ENCODE measurements around the gene MRPL23.

The MRPL23 gene

GRCh38 chr11:1953489-1954266 lies 6.5 kb downstream of the MRPL23 start:
- no peak for DNase-seq (ENCODE audit: low read depth in 2 of 2)

DNA sequence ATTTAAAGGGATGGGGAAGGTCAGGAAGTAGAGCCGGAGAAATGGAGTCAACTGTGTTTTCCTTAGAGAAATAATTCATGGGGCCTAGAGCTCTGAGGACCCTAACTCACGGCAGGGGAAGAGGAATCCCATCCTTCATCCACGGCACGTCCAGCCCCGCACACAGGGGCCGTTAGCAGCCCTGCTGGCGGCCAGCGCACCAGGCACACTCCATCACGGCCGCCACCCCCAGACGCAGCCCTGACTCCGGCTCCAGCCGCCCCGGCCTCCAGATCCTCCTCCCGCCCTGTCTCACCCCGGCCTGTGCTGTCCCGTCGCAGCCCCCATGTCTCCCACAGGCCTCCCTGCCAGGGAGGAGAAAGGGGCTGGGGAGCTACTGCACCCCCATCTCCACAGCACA lies 11.2 kb downstream of the MRPL23 start:
- DNase-seq (ENCODE audit: low read depth in 2 of 2) = no peak

DNA sequence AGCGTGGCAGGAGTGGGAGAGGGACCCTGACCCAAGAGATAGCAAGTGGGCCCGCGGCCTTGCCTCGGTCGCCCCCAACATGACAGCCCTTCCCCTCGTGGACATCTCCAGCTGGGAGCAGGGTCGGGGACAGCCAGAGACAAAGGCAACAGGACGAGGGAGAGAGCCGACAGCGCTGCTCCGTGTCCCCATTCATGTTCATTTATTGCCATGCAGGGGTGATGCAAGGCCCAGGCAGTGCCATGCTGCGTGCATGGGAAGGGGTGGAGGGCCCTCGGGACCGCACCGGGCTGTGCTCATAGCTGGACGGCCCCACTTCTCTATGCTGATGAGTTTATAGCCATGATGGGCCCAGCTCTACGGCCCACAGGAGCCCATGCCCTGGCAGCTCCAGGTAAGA lies 12.7 kb downstream of the MRPL23 start:
- DNase-seq (ENCODE audit: low read depth in 2 of 2) = no peak

DNA sequence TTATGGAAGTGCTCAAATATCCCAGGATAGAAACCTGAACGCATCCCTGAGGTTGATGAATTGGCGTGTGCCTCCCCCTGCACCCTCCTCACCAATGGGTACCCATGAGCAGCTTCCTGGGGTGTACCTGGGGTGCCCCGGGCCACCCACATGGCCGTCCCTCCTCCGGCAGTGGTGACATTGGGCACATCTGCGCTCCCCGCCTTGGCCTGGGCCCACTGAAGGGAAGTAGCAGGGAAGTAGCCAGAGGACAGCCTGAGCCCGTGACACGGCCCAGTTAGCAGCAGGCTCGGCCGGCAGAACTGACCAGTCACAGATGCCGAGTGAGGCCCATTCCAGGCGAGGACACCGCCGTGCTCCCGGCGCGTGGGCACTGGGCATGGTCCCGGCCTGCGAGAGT lies 16.7 kb downstream of the MRPL23 start:
- DNase-seq (ENCODE audit: low read depth in 2 of 2) = no peak

- DNase-seq (ENCODE audit: low read depth in 2 of 2) = no peak
Observed at GRCh38 chr11:1964348-1964747, 17.2 kb downstream of the MRPL23 start.

- DNase-seq (ENCODE audit: low read depth in 2 of 2) = no peak
Observed at GRCh38 chr11:1964955-1965354, 17.8 kb downstream of the MRPL23 start.

DNA sequence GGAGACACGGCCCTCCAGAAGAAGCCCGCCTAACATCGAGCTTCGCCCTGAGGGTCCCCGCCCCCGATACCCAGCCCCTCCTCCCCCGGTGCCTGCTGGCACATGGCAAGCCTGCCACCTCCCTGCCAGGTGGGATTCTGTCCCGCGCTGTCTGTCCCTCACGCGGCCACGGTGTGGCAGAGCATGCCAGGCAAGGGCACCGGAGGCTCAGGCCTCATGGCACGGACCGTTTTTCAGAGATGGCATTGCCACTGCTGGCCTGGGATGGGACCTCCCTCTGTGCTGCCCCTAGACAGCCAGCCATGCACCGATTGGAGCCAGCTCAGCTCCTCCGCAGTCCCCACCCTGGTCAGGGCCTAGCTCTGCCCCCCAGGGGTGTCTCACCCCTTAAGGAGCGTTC lies 19.4 kb downstream of the MRPL23 start:
- DNase-seq (ENCODE audit: low read depth in 2 of 2) = no peak

DNA sequence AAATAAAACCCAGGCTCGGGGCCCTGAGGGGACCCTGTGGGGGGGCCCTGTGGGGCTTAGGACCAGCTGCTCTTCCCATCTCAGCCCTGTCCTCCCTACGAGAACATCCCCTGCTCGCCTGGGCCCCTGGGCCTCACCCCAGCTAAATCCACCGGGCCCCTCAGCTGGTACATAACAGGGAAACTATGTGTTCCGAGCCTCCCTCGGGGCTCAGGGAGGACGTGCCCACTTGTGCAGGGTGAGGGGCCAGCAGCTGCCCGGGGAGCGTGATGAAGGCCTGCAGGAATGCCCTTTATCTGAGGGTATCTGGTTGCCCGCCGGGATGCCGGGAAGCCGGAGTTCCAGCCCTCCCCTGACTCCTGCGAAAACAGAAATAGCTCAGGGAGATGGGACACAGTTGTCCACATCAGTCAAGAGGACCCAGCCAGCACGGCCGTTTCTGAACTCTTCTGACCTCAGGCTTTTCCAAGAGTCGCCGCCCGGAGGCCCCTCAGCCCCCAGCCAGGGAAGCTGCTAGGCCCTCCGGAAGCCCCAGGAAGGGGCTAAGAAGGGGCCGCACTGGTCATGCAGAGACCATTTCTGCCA lies 20.6 kb downstream of the MRPL23 start:
- DNase-seq (ENCODE audit: low read depth in 2 of 2) = no peak

- DNase-seq (ENCODE audit: low read depth in 2 of 2) = no peak
Observed at GRCh38 chr11:1968454-1969002, 21.4 kb downstream of the MRPL23 start.

DNA sequence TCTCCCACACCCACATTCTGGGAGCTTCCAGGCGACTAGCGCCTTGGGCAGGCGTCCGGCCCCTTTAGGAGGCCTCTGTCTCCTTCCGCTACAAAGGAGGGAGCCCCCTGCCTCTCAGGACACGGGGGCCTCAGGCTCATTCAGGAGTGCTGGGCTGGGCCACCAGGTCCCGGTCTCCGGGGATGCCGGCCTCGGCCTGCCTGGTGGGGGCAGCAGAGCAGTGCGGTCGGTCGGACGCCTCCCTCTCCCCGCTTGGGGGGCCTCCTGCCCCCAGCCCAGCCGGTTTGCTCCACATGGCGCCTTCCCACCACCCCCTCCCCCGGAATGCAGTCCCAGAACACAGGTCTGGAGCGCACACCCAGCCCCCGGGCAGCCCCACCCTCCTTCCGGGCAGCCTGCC lies 21.9 kb downstream of the MRPL23 start:
- no peak for DNase-seq (ENCODE audit: low read depth in 2 of 2)

DNA sequence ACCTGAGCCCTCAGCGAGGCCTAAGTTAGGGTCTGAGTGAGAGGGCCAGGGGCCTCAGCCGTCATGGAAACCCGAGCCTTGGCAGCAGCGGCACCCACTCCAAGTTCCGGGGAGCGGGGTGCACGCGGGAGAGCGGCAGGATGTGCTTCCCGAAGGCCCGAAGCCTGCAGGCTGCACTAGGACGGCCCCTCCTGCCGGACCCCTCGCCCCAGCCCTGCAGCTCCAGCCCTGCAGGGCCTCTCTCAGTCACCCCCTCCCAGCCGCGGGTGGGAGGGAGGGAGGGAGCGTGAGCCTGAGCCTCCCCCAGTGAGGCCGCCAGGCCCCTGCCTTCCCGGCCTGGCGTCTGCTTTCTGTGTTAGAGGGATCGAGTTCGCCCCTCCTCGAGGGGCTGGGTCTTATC lies 22.6 kb downstream of the MRPL23 start:
- no peak for DNase-seq (ENCODE audit: low read depth in 2 of 2)

DNA sequence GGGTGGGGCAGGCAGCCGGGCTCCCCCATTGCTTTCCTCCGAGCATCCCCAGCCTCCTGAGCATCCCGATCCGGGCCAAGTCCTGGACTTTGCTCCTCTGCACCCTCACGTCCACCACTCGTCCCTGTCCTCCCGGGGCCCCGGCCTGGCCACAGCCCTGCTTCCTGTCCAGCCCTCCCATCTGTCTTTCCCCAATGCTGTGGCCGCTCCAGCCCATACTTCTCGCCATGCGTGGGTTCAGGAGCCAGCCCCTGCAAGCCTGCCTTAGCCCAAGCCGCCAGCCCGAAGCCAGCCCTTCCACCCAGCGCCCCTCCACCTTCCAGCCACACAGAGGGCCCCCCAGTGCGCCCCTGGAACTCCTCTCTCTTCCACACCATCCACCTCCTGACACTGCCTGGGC lies 23.8 kb downstream of the MRPL23 start:
- DNase-seq (ENCODE audit: low read depth in 2 of 2) = no peak

DNA sequence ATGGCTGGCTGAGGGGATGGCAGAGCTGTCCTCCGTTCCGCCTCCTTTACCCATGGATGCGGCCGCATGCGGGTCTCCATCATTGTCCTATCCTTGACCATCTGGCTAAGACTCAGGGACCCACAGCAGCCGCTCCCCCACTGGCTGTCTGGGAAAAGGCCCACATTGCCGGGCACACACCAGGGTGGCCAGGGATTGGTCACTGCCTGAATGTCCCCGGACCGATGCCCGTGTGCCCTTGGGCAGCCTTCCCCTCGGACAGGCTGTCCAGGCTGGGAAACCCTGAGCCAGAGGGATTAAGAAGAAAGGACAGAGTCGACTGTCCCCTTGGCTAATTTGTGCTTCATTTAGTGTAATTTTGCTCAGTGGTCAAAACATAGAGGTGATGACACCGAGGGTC lies 28.1 kb downstream of the MRPL23 start:
- no peak for DNase-seq (ENCODE audit: low read depth in 2 of 2)

DNA sequence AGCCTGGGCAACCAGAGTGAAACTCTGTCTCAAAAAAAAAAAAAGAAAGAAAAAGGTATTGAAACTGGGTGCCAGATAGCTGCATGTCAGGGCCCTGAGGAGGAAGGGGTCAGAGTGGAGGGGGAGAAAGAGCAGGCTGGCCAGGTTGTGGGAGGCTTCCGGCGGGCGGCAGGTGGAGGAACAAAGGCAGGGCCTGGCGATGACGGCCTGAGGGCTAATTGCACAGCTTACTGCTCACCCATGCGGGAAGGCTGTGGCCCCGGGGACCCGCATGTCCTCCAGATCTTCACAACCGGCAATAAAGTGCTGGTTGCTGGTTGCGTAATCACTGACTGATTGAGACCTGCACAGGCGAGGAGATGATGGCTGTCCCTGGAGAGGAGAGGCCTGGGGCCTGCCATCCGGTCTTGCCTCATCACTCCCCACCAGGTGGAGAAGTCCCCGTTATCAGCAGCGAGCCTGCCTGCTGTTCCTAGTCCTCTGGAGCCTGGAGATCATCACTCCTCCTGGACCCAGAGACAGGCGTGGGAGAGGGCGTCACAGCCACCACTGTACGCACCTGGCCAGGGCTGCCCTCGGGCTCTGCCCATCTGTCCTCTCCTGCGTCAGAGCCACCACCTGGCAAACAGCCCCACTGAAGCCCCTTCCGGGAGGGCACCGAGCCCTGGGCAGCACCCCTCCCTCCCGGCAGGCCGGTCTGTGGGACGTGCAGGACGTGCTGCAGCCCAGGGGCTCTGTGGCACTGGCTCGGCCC lies 31.8 kb downstream of the MRPL23 start:
- DNase-seq (ENCODE audit: low read depth in 2 of 2) = no peak

- DNase-seq (ENCODE audit: low read depth in 2 of 2) = no peak
Observed at GRCh38 chr11:1979607-1980006, 32.5 kb downstream of the MRPL23 start.

GRCh38 chr11:1982873-1983600 lies 35.9 kb downstream of the MRPL23 start:
- DNase-seq (ENCODE audit: low read depth in 2 of 2) = no peak

DNA sequence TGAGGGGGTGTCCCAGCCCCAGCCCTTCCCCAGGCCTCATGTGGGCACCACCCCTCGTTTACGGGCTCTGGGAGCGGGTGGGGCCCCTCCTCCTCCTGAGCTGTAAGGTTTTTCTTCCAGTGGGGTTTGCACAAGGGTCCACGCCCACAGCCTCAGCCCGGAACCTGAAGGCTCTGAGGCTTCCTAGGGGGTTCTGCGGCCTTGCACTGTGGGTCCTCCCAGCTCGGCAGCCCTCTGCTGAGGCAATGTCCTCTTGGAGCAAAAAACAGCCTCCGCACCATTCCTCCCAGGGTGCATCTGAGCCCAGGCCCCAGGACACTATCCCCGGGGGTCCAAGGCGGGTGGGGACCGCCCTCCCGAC lies 36.4 kb downstream of the MRPL23 start:
- no peak for DNase-seq (ENCODE audit: low read depth in 2 of 2)

DNA sequence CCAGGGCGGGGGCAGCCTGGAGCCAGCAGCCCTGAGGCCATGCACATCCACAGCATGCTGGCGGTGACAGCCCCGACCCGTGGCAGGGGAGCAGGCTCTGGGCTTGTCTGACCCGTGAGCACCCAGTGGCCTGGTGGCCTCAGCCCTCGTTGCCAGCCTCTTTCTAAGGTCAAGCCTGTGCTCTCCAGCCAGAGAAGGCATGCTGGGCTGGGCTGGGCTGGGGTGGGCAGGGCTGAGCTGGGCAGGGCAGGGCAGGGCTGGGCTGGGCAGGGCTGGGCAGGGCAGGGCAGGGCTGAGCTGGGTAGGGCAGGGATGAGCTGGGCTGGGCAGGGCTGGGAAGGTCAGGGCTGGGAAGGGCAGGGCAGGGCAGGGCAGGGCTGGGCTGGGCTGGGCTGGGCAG lies 39.9 kb downstream of the MRPL23 start:
- DNase-seq (ENCODE audit: low read depth in 2 of 2) = no peak

DNA sequence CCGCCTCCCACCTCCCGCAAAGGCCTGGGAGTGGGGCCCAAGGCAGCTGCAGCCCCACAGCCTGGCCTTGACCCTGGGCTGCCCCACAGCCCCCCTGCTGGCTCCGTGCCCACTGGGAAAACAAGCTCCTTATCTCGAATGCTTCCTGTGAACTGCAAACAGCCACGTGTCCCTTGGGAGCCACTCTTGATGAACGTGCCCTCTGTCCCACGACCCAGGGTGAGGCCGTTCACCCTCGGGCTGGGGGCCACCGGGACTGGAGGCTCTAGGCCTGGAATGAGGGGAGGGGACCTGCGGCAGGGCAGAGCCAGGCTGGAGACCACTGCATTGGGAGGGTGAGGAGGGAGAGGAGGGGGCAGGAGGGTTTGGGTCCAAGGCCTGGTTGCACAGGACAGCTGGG lies 41.0 kb downstream of the MRPL23 start:
- no peak for DNase-seq (ENCODE audit: low read depth in 2 of 2)

DNA sequence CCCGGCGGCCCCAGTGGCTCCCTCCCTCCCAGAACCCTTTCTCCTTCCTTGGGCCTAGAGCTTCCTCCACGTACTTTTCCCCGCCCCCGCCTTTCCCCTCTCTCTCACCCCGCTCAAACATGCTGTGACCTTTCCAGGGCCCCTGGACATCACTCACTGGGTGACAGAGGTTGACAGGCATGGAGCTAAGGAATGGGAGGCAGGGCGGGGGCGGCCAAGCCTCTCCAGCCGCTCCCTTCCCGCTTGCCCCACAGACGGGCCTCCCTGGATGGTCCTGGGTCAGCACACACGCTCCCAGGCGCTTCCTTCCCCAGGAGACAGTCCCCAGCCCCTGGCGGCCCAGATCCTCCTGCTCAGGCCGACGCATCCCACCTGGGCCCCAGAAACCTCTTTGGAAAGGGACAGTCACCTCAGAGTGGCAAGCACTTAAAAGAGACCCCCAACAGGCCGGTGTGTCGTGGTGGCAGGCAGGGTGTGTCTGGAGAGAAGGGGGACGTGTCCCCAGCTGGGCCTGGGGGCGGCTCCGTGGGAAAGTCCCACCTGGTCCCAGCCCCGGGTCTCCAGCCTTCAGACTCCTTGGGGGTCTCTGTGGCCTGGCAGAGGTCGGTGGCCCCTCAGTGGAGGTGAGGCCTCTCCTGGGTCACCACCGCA lies 41.7 kb downstream of the MRPL23 start:
- DNase-seq (ENCODE audit: low read depth in 2 of 2) = no peak

GRCh38 chr11:1989953-1990352 lies 42.8 kb downstream of the MRPL23 start:
- no peak for DNase-seq (ENCODE audit: low read depth in 2 of 2)
